GM12878 (cell line): ENCODE data around the gene TTC39C. TPM values are rescaled to one million over a fixed set of nuclear protein-coding genes. Genes with fewer than 3 reads are reported as not detected.

Source experiments
- ATAC-seq: fragments of 200-7000 bp; cut with Tn5 transposase; 3 replicates; pipeline ENCODE4 v1.9.1; 2020; ENCODE audit warnings: mild to moderate bottlenecking, moderate library complexity
- BruUV-seq: library from RNA; stranded (reverse); fragments of 400-500 nt; replicated peaks from 2 replicates; lab custom pipeline; 2021; lab: Mats Ljungman, UMichigan
- CTCF ChIA-PET: fragments of 300-600 bp; sonication (Branson Sonifier 250); formaldehyde crosslinking; extraction: SDS; loops from one replicate; lab custom pipeline; 2021; ENCODE audit warnings: inconsistent platforms; lab: Yijun Ruan, JAX
- POLR2A ChIA-PET: fragments of 350-600 bp; formaldehyde crosslinking; extraction: SDS; loops from one replicate; lab custom pipeline; 2021; ENCODE audit warnings: inconsistent platforms; lab: Charles Lee
- RAD21 ChIA-PET: fragments of 300-600 bp; sonication (Branson Sonifier 250); formaldehyde crosslinking; loops from one replicate; lab custom pipeline; 2023; ENCODE audit warnings: antibody characterized with exemption; ENCODE audit not compliant: unreplicated experiment; lab: Charles Lee
- SMC1A ChIA-PET: fragments of 300-600 bp; sonication (Branson Sonifier 250); formaldehyde crosslinking; loops from one replicate; lab custom pipeline; 2023; ENCODE audit not compliant: unreplicated experiment, uncharacterized antibody; lab: Charles Lee
- DNase-seq: peaks from one replicate; pipeline ENCODE4 v3.0.0-alpha.2; 2011; ENCODE audit warnings: low read depth, low spot score
- FAIRE-seq: peaks from 3 replicates; lab custom pipeline; 2011; peaks lifted over from hg19 to GRCh38; lab: Jason Lieb, UNC
- H2AFZ ChIP-seq: 2 replicates; pipeline ENCODE4 v1.6.0; 2011; ENCODE audit warnings: low read depth, low read length, control low read depth; ENCODE audit not compliant: control insufficient read depth
- H3K27ac ChIP-seq: 2 replicates; pipeline ENCODE4 v1.5.1; 2011; ENCODE audit warnings: control low read depth; ENCODE audit not compliant: control insufficient read depth, insufficient read depth
- H3K27me3 ChIP-seq, 2 experiments: replicated peaks in 1 of 2; 2 replicates each; pipeline versions ENCODE4 v1.6.0 to v1.6.1; 2011; ENCODE audit warnings: low read length in 1 of 2; ENCODE audit not compliant: control insufficient read depth in 2 of 2, insufficient read depth in 2 of 2
- H3K36me3 ChIP-seq, 2 experiments: 2 replicates each; pipeline ENCODE4 v1.5.1; 2011; ENCODE audit warnings: low read length in 1 of 2; ENCODE audit not compliant: control insufficient read depth in 2 of 2, insufficient read depth in 2 of 2
- H3K4me1 ChIP-seq: 2 replicates; pipeline ENCODE4 v1.6.1; 2011; ENCODE audit warnings: mild to moderate bottlenecking, low read length, moderate library complexity, mixed read lengths; ENCODE audit not compliant: control insufficient read depth, insufficient read depth
- H3K4me2 ChIP-seq: 2 replicates; pipeline ENCODE4 v1.6.0; 2011; ENCODE audit warnings: control low read depth; ENCODE audit not compliant: control insufficient read depth, insufficient read depth
- H3K4me3 ChIP-seq: fragments of 200-600 bp; sonication (generic); 2 replicates; pipeline ENCODE4 v1.5.1; 2016
- H3K79me2 ChIP-seq: 2 replicates; pipeline ENCODE4 v1.6.0; 2011; ENCODE audit warnings: low read length; ENCODE audit not compliant: control insufficient read depth, insufficient read depth
- H3K9ac ChIP-seq: 2 replicates; pipeline ENCODE4 v1.8.0; 2011; ENCODE audit warnings: low read length, control low read depth, mixed read lengths; ENCODE audit not compliant: control insufficient read depth, insufficient read depth
- H3K9me3 ChIP-seq: replicated peaks from 3 replicates; pipeline ENCODE4 v1.5.1; 2011; ENCODE audit warnings: mild to moderate bottlenecking, low read length; ENCODE audit not compliant: control insufficient read depth, insufficient read depth
- H4K20me1 ChIP-seq: 2 replicates; pipeline ENCODE4 v1.6.0; 2011; ENCODE audit not compliant: control insufficient read depth, insufficient read depth
- ATF7 ChIP-seq: fragments of 450-650 bp; IDR thresholded peaks from 2 replicates; pipeline ENCODE4 v1.6.1; 2016; ENCODE audit warnings: low read depth, mild to moderate bottlenecking
- IKZF2 ChIP-seq, 2 experiments: fragments of 450-650 bp; IDR thresholded peaks; 2 replicates each; pipeline ENCODE4 v1.6.1; 2017; ENCODE audit warnings: mild to moderate bottlenecking in 2 of 2, moderate library complexity in 2 of 2
- TAF1 ChIP-seq: IDR thresholded peaks from 2 replicates; pipeline ENCODE4 v1.6.1; 2011; ENCODE audit warnings: mild to moderate bottlenecking, low read depth, low read length, borderline replicate concordance
- YY1 ChIP-seq: IDR thresholded peaks from 2 replicates; pipeline ENCODE4 v1.6.1; 2011; ENCODE audit warnings: low read depth, mild to moderate bottlenecking, low read length
- WGBS: methylation state at CpG from one replicate; pipeline ENCODE4 v1.1.6; 2016; ENCODE audit warnings: low lambda C conversion rate; ENCODE audit not compliant: insufficient replicate concordance, insufficient coverage; ENCODE audit errors: missing lambda C conversion rate; 5-methylcytosine and 5-hydroxymethylcytosine counted together
- in situ Hi-C: fragments of 300-500 bp; cut with MboI; formaldehyde crosslinking; loops from 9 replicates; pipeline ENCODE4 v1.14.3; 2018; ENCODE audit warnings: mixed read lengths
- intact Hi-C: fragments of 100-400 bp; cut with micrococcal nuclease; formaldehyde crosslinking; loops from one replicate; pipeline ENCODE4 v1.14.2; 2022; ENCODE audit not compliant: unreplicated experiment
- polyA plus RNA-seq, 11 experiments: library from polyadenylated mRNA; depleted of rRNA in 4 of 11; unstranded in 6 of 11; stranded (reverse) in 5 of 11; fragments of >200 nt; fragmentation: Nextera tagmentation in 4 of 11; fragmentation: Illumina TruSeq in 1 of 11; extraction: Ambion mirVana in 4 of 11; extraction: Trizol in 1 of 11; gene quantifications; 1 replicate in 1 of 11; 2 replicates in 10 of 11; pipeline versions ENCODE4 v1.2.1 to v1.2.3, GENCODE V29; 2011 to 2016; ENCODE audit warnings: inconsistent platforms in 2 of 11, missing spikeins in 2 of 11, low read depth in 1 of 11
- total RNA-seq, 4 experiments: library from RNA; depleted of rRNA in 3 of 4; stranded (reverse); fragments of >200 nt in 3 of 4; fragmentation: Illumina TruSeq in 1 of 4; extraction: Trizol in 1 of 4; gene quantifications; 2 replicates each; pipeline versions ENCODE4 v1.2.1 to v1.2.3, GENCODE V29; 2013 to 2021

The TTC39C gene
- total and polyA plus RNA-seq, 10 of the 15 experiments (the other 5 are each of a cell fraction or from before 2014, with no cell fraction given), result 21.1 to 91.0 (median 64.8) TPM

DNA sequence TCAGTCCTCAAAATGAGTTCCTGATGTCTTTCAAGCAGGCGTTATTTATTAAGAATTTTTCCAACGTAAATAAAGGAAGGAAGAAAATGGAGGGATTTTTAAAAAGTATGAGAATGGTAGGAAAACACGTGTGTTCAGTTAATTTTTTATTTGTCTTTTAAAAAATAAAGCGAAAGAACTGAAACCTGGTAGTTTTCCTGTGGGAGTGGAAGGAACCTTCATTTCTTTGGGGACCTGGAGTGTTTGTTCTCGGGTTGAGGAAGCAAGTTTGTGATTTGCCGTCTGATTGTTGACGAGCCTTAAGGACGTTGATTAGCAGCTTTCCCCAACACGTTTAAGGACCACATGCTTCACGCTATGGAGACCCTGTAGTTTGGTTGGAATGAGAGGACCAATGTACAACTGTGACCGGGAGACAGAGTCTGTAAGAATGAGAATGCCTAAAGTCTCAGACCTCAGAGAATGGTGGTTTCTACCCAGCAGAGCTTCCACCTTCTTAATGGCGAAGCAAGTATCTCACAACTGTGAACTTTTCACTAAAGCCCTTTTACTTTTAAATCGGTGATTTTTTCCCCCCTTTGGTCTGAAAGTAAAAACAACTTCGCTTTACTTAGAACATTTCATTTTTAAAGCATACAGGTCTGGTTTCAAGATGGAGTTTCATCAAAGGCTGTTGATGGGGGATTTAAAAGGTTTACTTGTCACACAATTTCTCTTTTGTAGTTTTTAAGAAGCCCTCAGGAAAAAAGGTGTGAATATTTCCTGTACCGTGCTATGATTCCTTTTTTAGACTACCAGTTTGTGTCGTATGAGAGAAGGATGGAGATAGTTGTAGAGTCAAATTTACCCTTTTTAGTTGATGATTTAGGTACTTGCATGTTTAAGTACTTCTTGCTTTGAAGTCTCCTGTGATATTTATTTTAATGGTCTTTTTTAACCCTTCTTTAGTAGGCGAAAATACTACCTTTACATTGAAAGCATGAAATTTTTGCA, 1.4 kb downstream of the TTC39C start:
- TSS peak; percentile 60 for BruUV-seq
- RAD21 ChIA-PET, result interaction anchor here (0.9 to 1.7 kb wide), 9 partner anchors 13 to 394 kb away, joined by 3 to 7 read pairs (median 4); no protein-coding TSS in a partner anchor
- no peak for FAIRE-seq
- TF ChIP-seq ATF7, result no peak
- peak; percentile 52; the same call in 1 of the 2 replicates for TF ChIP-seq YY1
- 0 out of 2 replicates have a peak, but pooled peaks have one; percentile 15 for TF ChIP-seq TAF1
- 0 out of 4 replicates have a peak, but pooled peaks of 1 of the 2 experiments have one; percentile 4 for TF ChIP-seq IKZF2 (IDR thresholded peaks at IDR 0.05)
- DNase-seq, result no peak
- H4K20me1 ChIP-seq, result 0 out of 2 replicates have a peak, but pooled peaks cover 2% of the 10 kb centered on the region
- 0 out of 4 replicates have a peak, but pooled peaks cover 0 to 4% of the 10 kb centered on the region in 2 experiments for H3K36me3 ChIP-seq
- no peaks in the 10 kb centered on the region for H3K27me3 ChIP-seq
- peak overlapping the region; percentile 88 for H3K4me3 ChIP-seq
- peaks cover 60% of the 10 kb centered on the region for H3K4me1 ChIP-seq
- SMC1A ChIA-PET, result interaction anchor here (0.5 to 2.1 kb wide), 9 partner anchors 13 to 102 kb away, joined by 3 to 5 read pairs (median 4); no protein-coding TSS in a partner anchor
- peak overlapping the region; percentile 84 for H3K9ac ChIP-seq
- POLR2A ChIA-PET, result interaction anchor here (1.0 kb wide), 2 partner anchors 47 to 104 kb away, joined by 3 read pairs; no protein-coding TSS in a partner anchor
- WGBS, result 2% methylated on average over 17 of the region's 17 CpGs
- H2AFZ ChIP-seq, result peak overlapping the region; percentile 56
- intact Hi-C loops, result loop anchor here (2.0 to 10.0 kb wide), 4 partner anchors 103 to 781 kb away; partner anchors contain the start of gene RMC1
- H3K9me3 ChIP-seq, result no peaks in the 10 kb centered on the region
- CTCF ChIA-PET, result interaction anchor here (1.0 to 2.0 kb wide), 3 partner anchors 11 to 76 kb away, joined by 4 to 5 read pairs (median 5); no protein-coding TSS in a partner anchor
- H3K79me2 ChIP-seq, result peaks cover 63% of the 10 kb centered on the region
- peak overlapping the region; percentile 88 for H3K4me2 ChIP-seq
- peak; percentile 5; the same call in 2 of the 3 replicates for ATAC-seq
- in situ Hi-C loops, result no loop called here
- H3K27ac ChIP-seq, result peak overlapping the region; percentile 86
